Umbilical cord (tissue), 2 donors: ENCODE data around the gene KIAA1614. TPM values are rescaled to one million over a fixed set of nuclear protein-coding genes. Genes with fewer than 3 reads are reported as not detected.

Experiments
- DNase-seq: peaks from one replicate; pipeline ENCODE4 v3.0.0-alpha.2; 2015; ENCODE audit warnings: low spot score
- total RNA-seq: library from RNA; depleted of rRNA; stranded (reverse); fragments of >200 nt; gene quantifications from one replicate; pipeline ENCODE4 v1.2.3, GENCODE V29; 2014; ENCODE audit warnings: low replicate concordance; ENCODE audit not compliant: insufficient read depth

The KIAA1614 gene, protein sequence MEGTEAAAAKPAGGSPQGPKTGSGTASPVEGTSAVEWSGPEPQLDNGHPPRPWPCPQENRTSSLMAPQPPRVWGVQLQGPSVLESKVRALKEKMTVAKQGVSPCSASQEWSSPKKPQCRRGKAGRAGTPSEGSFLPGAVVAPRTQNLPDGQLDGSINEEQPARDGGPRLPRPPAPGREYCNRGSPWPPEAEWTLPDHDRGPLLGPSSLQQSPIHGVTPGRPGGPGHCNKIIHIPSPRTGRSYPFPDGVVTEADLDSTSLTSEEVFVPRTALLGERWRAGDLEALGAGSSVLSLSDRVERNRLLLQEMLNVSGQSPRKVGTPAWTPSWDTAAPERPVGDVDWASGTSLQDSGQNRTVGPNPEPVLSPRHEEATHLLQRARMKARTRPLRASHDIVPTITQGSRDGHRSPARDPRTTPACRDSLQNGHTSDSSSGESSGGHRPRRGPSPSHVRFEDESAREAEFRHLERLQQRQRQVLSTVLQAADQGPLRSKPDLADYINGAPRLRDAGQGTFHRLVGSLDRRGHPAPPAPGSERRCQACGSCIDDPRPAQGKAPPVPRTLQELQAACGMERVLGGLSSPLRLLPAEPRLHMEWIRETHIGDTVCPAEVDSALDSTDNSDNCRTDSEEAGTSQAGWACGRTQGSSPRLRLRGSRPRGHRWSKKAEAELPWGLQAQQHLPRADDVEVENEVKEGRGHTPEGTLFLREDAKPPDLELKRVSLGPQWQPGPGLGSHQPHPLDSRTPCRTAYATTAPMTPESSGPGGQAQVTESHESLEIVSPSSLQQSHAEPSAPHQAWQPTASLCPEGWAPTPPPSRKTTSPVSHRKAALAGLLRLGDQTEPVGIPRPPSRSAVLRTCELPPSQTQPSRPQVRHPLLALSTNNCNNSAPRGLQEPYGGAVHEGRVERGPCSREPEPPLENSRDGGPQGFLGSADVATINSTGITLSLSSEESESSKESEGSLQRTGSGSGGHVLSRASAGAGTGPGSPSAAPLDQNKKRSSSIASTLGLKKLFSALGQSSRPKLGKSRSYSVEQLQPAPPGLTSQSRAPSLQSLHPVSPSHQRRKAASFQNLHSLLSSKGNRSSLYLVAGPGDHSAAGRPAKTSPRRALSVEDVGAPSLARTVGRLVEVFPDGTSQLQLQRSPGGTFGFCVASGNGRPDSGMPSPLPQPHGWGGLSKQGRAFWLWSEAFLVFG
- total RNA-seq, result 17.6 TPM

DNA sequence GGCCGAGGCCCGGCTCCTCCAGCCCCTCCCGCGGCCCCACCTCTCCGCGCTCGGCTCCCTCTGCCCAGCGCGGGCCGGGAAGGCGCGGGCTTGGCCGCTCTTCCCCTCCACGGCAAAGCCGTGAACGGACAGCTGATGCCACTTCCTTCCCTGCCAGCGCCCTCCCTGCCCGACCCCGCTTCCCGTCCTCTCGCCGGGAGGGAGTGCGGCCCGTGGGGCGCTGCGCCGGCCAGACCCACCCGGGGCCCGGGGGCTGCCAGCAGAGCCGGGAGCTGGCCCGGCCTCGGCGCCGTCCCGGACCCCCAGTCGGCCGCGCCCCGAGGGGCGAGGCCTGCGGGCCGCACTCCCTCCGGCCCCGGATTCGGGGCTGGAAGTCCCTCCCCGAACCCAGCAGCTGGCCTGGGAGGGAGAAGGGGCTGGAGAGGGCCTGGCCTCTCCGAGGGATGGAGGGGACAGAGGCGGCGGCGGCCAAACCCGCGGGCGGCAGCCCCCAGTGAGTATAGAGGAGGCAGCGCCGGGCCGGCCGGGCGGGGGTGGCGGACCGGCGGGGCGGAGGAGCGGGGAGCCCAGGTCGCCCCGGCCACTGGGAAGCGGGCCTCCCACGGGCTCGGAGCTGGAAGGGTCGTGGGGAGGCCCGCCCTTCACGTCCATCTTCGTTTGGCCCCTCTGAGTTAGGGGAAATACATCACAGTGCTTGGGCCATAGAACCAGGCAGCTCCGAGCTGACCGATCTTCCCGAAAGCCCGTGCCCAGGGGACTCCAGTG lies at the start of gene KIAA1614:
KIAA1614 (plus strand) TSS at position 97 of the 765 bp plus-strand sequence; CDS start at position 444, 347 bp downstream.
- peak; percentile 82 for DNase-seq

DNA sequence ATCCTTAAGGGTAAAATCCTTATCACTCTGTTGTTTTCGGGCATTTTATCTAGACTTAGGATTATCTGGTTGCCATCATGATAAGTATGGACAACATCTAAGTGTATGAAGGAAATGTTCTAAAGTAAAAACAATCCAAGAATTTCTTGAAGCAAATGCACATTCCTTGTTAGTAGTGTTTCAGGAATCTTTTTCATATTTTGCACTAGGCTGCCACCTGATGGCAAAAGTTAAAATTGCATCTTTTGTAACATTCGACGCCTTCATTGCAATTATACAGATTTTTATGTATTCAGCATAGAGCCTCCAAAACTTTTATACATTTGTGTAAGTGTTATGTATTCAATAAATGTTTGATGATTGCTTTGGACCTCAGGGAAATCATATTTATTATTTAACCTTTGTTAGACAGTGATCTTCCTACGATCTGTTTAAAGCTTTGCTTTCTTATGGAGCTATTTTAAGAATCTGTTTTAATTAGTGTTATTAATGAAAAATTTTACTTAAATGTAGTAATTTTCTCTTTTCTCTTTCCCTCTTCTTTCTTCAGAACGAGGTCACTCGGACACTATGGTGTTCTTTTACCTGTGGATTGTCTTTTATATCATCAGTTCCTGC lies 49.4 kb upstream of the KIAA1614 start:
- peak; percentile 71 for DNase-seq

DNA sequence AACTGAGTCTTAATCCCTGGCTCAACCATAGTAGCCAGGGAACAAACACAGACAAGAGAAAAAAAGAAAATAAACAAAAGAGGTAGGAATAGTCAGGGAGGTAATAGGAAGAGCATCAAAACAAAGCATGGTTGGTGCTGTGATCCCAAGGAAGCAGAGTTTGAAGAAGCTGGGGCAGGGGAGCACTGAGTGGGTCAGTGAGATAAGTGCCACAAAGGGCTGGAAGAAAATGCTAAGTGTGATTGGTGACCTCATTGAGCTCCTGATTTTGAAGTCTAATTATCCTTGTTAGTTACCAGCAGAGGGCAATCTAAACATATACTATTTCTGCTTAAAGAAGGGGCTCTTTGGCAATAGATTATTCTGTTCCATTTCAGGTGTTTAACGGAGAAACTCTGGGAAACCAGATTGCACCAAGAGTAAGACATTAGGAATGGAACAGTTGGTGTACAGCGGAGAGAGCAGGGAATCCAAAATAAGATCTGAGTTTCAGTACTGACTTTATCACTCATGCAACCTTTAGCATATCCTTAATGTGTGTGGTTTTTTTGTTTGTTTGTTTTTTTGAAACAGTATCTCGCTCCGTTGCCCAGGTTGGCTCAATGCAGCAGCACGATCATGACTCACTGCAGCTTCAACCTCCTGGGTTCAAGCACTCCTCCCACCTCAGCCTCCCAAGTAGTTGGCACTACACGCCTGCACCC lies 30.7 kb upstream of the KIAA1614 start:
- DNase-seq, result peak; percentile 55

DNA sequence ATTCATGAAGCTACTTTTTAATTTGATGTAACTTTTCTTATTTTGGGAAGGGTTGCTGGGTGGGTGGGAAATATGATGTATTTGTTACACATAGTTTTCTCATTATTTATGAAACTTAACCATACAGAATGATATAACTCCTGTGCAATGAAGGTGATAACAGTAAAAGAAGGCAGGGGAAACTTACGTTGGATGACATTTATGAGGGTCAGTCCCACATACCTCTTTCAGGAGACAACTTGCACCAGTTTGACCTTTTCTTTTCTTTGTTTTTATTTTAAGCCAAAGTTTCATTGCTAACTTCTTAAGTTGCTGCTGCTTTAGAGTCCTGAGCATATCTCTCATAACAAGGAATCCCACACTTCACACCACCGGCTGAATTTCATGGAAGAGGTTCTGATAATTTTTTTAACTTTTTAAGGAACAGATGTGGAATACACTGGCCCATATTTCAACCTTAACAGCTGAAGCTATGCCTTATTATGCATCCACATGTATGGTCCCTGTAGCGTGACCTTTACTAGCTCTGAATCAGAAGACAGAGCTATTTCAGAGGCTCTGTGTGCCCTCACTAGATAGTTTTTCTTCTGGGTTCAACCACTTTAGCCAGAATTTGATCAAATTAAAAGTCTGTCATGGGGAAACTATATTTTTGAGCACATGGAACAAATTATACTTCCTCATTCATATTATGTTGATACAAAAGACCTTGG lies 28.0 kb upstream of the KIAA1614 start:
- no peak for DNase-seq

DNA sequence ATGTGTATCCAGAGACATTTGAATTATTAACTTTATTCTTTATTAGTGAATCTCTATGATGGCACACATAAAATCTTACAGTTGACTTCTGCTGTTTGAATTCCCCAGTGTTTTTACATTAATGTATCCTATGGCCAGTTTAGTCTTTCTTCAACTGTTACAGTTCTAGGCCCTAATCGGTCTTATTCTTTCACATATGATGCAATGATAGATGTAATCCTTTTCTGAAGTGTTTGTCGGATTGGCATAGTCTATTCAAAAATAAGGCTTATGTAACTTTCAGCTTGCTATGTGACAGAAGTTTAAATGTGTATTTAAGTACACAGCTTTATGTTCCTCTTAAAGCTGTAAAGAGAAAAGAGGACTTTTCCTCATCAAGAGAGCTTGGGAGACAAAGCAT lies 26.4 kb upstream of the KIAA1614 start:
- no peak for DNase-seq

DNA sequence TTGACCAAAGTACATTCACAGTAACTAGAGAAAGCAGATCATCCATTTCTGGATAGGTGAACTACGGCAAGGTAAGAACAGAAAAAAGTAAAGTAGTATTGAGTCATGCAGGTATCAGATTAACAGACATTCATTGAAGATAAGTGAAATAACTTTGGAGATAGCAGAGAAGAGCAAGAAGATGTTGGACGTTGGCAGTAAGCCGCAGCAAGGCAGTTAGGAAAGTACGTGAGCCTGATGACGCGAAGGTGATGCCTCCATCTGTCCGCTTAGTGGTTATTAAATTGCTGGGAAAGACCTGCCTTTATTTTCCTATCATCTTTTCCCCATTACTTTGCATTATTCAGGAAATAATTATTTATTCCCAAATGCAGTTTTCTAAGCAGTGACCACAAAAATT lies 24.9 kb upstream of the KIAA1614 start:
- DNase-seq, result no peak

DNA sequence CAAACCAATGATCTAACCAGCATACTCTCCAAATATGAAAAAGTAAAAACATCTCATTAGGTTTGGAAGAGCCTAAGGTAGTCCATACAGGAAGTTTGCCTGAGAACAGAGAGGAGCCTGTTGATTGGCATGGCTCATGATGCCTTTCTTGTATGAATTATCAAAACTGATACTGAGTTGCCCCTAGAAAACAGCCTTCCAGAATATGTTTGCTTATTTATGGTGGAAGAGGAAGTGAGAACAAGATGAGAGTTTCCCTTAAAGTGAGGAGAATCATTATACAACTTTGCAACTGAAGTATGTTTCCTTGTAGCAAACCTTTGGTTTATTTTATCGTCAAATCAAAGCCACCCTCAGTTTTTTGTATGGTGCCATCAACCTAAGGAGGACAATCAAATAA lies 23.8 kb upstream of the KIAA1614 start:
- no peak for DNase-seq

DNA sequence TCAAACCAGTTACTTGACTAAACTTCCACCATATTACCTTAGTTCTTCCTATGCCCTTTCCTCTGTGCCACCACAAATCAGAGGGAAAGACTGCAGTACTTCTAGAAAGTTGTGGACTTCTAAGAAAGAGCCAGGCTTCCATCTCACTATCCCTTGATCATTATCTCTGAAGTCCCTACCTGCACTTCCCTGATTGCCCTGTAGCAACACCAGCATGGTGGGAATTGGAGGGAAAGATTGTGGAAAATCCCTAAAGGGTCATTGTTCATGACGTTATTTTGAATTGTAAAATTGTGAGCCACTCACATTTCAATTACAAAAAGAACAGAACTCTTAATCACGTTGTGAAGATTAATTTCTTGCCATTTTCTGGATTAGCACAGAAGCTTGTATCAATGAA lies 23.4 kb upstream of the KIAA1614 start:
- no peak for DNase-seq

DNA sequence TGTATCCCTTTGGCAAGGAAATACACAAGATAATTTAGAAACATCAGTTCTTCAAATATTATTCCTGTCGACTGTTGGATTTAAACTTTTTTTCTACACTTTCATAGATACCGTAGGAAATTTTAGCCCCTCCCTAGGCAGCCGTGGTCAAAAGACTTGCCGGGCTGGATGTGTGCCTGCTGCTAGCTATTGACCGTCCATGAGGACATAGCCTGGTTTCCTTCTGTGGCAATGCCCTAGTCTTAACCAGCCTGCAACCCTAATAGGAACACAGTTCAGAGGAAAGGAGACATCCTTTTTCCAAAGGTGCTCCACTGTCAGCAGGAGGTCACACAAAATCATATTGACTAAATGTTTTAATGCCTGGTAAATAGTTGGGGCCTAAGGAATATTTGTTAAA lies 20.4 kb upstream of the KIAA1614 start:
- DNase-seq, result no peak

DNA sequence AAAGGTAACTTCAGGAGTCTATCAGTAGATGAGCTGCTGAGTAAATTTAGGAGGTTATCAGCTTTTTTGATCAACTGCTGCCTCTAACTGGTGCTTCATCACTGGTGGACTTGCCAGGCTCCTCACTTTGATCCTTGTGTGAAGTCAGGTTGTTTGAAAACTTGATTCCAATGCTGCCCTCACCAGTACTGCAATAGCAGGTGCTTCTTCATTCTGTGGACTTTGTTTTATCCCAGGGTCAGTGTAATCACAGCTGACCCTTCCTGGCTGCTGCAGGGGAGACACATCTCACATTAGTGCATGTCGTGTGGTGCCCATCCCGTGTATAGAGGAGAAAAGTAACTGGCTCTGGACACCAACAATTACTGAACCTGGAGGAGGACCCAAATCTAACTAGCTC lies 20.0 kb upstream of the KIAA1614 start:
- DNase-seq, result no peak

DNA sequence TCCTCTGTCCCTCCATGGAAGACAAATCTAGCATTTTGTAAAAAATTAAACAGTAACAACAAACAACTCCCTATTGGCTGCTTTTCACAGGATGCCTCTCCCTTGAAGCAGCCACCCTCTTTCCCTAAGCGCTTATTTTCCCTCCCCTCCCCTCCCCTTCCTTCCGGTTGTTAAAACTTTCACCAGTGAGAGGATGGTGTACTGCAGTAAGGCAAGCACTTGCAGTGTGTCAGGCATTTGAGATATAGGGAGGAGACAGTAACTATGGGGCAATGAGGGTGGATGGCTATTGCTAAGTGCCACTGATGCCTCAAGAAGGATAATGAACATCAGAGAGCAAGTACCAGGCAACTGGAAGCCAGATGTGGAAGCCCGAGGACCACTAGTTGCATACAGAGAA lies 19.1 kb upstream of the KIAA1614 start:
- DNase-seq, result no peak

DNA sequence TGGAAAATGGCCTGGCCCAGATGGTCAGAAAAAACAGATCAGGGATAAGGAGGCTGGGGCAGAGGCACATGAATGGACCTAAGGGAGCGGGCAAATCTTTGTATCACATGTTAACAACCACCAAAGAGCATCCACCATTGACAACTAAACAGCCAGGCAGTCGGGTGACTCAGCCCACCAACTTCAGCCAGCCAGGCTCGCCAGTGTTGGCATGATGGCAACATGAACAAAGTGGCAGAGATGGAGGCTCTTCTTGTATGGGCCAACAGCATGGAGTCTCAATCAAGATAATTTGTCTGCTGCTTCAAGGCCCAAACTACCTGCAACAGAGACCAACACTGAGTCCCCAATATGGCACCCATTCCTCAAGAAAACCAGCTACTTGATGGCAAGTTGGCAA lies 16.5 kb upstream of the KIAA1614 start:
- DNase-seq, result no peak

DNA sequence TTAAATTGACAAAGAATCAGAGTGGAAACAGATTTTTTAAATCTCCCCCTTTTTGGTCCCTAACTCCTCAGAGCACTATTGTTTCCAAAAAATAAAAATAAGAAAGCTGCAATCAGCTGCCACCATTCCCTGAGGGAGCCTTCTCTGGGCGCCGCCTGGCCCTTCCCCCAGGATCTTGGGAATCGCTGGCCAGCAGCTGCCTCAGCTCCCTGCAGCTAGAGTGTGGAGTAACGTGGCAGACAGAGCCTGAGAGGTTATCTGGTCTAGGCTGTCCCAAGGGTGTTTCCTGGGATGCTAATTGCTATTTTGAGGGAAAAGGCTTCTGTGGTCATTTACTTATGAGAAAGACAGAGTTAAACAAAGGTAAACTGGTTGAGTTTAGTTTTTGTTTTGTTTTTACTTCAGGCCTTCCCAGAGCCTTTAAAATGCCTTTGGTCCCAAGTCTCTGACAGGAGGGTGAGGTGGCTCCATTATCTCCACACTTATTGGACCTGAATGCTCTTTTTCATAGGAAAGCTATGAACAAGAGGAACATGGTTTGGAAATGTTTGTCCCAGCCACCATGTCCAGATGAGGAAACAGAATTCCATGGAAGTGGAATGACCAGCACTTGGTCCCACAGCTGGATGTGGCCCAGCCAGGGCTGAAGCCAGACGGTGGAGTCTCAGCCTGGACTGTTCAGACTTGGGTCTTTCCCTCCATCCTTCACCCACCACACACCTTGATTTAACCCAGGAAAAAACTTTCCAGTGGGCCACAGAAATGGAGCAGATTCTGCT lies 14.1 kb upstream of the KIAA1614 start:
- DNase-seq, result peak; percentile 42

DNA sequence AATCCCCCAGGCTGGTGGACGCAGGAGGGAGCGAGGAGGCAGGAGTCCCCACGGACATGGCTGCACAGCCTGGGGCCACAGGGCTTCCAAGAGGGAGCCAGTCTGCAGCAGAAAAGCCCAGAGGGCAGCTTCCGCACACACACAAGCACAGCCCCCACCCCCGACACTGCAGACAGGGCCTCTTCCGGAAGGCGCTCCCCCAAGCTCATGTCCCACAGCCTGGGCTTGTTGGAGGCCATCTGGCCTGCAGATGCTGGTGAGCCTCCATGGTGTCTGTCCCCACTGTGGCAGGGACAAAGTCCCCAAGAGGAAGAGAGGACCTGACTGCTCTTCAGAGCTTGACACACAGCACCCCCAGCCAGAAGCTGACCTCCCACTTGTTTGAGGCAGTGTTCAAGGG lies 13.4 kb upstream of the KIAA1614 start:
- no peak for DNase-seq

DNA sequence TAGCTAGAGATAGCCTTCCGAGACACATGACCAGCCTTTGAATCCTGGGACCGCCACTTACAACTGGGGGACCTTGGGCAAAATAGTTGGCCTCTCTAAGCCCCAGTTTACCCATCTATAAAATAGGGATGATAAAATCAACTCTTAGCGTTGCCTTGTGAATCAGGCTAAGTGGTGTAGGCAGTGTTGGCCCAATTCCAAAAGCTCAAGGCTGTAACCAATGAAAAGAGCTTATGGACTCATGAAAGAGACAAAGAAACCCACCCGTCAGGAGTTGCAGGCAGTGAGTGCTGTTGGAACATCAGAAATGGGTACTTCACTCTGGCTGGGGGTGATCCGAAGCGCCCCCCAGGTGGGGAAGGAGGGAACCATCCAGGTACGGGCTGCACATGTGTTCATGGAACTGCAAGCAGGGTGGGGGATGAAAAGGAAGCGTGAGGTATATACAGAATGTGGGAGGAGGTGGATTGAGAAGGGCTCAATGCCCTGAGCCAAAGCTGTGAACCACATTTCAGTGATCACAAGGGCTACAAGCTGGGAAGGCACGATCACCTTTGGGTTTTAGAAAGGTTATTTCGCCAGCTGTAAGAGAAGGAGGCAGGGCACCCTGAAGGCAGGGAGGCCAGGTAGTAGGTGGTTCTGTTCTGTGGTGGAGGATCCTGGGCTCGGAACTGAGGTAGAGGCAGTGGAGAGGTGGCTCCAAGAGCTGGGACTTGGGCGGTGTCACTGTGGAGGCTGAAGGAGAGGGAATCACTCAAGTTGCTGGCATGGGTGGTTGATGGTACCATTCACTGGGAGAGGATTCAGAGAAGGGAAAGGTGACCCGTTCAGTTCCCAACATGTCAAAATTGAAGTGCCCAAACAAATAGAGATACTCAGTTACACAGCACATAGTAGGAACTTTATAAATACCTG lies 11.4 kb upstream of the KIAA1614 start:
- DNase-seq, result no peak

DNA sequence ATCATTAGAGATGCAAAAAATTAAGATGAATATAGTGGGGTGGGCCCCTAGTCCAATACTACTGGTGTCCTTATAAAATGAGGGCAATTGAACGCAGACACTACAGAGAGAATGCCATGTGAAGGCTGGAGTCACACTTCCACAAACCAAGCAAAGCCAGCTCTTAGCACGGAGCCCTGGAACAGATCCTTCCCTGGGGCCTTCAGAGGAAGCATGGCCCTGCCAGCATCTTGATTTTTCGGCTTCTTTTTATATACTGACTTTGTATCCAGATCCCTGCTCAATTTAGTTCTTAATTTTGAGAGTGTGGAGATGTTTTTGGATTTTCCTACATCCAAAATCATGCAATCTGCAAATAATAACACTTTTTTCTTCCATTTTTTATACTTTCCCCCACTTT lies 10.2 kb upstream of the KIAA1614 start:
- no peak for DNase-seq

DNA sequence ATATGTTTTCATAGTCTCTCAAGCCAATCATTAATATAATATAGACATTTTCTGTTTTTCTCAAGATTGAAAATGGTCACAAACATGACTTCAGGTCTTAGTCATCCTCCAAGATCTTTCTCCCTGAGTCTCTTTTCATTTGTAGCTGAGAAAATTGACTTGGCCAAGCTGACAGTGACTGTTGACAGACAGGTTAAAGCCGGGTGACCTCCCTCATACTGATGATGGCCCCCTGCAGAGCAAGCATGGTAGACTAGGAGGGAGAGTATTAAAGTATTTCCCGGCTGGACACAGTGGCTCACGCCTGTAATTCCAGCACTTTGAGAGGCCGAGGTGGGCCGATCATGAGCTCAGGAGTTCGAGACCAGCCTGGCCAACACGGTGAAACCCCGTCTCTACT lies 6.8 kb upstream of the KIAA1614 start:
- DNase-seq, result no peak

DNA sequence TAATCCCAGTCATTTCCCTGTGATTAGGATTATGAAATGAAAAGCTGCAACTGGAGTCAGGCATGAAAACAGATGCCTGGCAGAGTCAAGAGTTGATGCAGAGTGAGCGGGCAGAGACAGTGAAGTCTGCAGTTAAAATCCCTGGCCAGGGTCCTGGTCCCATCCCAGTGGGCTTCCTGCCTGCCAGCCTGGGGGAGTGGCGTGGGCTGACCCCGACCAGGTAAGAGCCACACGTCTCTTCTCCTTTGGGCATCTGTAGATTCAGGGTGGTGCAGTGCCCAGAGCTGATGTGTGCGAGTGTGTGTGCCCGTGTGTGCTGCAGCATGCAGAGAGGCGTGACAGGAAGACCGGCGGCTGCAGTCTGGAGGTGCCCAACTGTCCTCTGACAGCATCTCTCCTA lies 6.2 kb upstream of the KIAA1614 start:
- no peak for DNase-seq
